Panc1 (cell line): ENCODE results near the gene ADCY2.

ENCODE experiments used
- CTCF ChIP-seq: fragments of 450-650 bp; IDR thresholded peaks from 2 replicates; pipeline ENCODE4 v1.5.1; 2017; ENCODE audit warnings: mild to moderate bottlenecking
- POLR2AphosphoS5 ChIP-seq: IDR thresholded peaks from 2 replicates; pipeline ENCODE4 v1.6.1; 2012; ENCODE audit warnings: mild to moderate bottlenecking, low read depth, low read length, moderate library complexity
- REST ChIP-seq, 2 experiments: IDR thresholded peaks; 2 replicates each; pipeline ENCODE4 v1.6.1; 2011 to 2012; ENCODE audit warnings: low read depth in 2 of 2, control low read depth in 1 of 2, low read length in 1 of 2, mild to moderate bottlenecking in 1 of 2, moderate library complexity in 1 of 2; ENCODE audit not compliant: insufficient read depth in 1 of 2
- SIN3A ChIP-seq: IDR thresholded peaks from 2 replicates; pipeline ENCODE4 v1.6.1; 2012; ENCODE audit warnings: low read depth, mild to moderate bottlenecking, low read length, moderate library complexity, borderline replicate concordance; ENCODE audit not compliant: insufficient read depth
- TCF7L2 ChIP-seq: IDR thresholded peaks from 2 replicates; pipeline ENCODE4 v1.6.1; 2011; ENCODE audit warnings: mild to moderate bottlenecking, low read depth, low read length, inconsistent platforms

GRCh38 chr5:7625740-7626139 lies 229.8 kb downstream of the ADCY2 start:
- TF ChIP-seq POLR2AphosphoS5 (no peak), CTCF (no peak), REST (IDR thresholded peaks at IDR 0.05; ENCODE audit: insufficient read depth in 1 of 2, low read depth in 2 of 2, low read length in 1 of 2) (no peak), SIN3A (no peak), TCF7L2 (no peak)
